Measurements from ENCODE around the gene CALCOCO1.

- TF ChIP-seq GATAD2B (IDR thresholded peaks at IDR 0.05; ENCODE audit: borderline replicate concordance) (no peak), TCF3 (CRISPR knock-in tag; IDR thresholded peaks at IDR 0.05) (no peak), XRCC5 (IDR thresholded peaks at IDR 0.05; ENCODE audit: low read depth, low read length) (no peak), MCM3 (IDR thresholded peaks at IDR 0.05) (no peak), EP300 (IDR thresholded peaks at IDR 0.05; ENCODE audit: low read length) (no peak), ZBTB1 (CRISPR knock-in tag; IDR thresholded peaks at IDR 0.05; ENCODE audit: borderline replicate concordance, low read depth) (no peak)
Observed at GRCh38 chr12:53725824-53726223, 1.4 kb downstream of the CALCOCO1 start.
